GM12865 (cell line): ENCODE results near the gene SKIDA1.

Source experiments
- DNase-seq: peaks from one replicate; pipeline ENCODE4 v3.0.0; 2010; ENCODE audit warnings: low read depth
- H3K4me3 ChIP-seq: 2 replicates; pipeline ENCODE4 v1.5.1; 2011; ENCODE audit warnings: mild to moderate bottlenecking, low read depth, low read length, control low read depth
- TF ChIP-seq, protein P1 (sequence below): IDR thresholded peaks from 2 replicates; pipeline ENCODE4 v1.5.1; 2011; ENCODE audit warnings: low read length, control low read depth, low read depth, inconsistent platforms; ENCODE audit not compliant: insufficient read depth; ENCODE audit errors: missing control alignments

SKIDA1 gene

GRCh38 chr10:21510241-21511094, 15.0 kb downstream of the SKIDA1 start:
- TF ChIP-seq, protein P1, sequence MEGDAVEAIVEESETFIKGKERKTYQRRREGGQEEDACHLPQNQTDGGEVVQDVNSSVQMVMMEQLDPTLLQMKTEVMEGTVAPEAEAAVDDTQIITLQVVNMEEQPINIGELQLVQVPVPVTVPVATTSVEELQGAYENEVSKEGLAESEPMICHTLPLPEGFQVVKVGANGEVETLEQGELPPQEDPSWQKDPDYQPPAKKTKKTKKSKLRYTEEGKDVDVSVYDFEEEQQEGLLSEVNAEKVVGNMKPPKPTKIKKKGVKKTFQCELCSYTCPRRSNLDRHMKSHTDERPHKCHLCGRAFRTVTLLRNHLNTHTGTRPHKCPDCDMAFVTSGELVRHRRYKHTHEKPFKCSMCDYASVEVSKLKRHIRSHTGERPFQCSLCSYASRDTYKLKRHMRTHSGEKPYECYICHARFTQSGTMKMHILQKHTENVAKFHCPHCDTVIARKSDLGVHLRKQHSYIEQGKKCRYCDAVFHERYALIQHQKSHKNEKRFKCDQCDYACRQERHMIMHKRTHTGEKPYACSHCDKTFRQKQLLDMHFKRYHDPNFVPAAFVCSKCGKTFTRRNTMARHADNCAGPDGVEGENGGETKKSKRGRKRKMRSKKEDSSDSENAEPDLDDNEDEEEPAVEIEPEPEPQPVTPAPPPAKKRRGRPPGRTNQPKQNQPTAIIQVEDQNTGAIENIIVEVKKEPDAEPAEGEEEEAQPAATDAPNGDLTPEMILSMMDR, result no peak
- no peak for DNase-seq
- no peak overlapping the region for H3K4me3 ChIP-seq

- TF ChIP-seq, protein P1, result no peak
- no peak overlapping the region for H3K4me3 ChIP-seq
- DNase-seq, result no peak
Measured at GRCh38 chr10:21509341-21510240, 15.9 kb downstream of the SKIDA1 start.

- no peak for DNase-seq
Measured at GRCh38 chr10:21508706-21509331, 16.7 kb downstream of the SKIDA1 start.

DNA sequence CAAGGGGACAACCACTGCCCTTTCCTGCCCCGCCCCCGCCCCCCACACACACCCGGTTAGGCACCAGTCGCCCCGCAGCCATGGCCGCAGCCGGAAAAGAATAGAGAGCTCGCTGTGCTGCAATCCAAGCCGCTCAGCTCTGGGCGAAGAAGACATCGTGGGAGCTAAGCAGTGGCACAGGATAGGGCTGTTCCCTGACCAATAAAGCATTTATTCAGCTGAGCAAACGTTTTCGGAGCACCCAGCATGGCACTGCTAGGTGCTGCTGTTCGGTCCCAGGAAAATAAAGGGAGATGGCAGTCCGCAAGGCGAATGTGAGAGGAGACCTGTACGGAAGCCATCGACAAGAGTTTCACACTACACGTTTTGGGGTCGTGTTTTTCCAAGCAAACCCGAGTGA, 18.3 kb downstream of the SKIDA1 start:
- TF ChIP-seq, protein P1, result no peak
- DNase-seq, result no peak
- no peak overlapping the region for H3K4me3 ChIP-seq

More at GRCh38 chr10:21508706-21509331, 16.7 kb downstream of the SKIDA1 start:
- no peak overlapping the region for H3K4me3 ChIP-seq
- TF ChIP-seq, protein P1, result no peak

- TF ChIP-seq, protein P1, result no peak
- DNase-seq, result no peak
- no peak overlapping the region for H3K4me3 ChIP-seq
Measured at GRCh38 chr10:21506351-21506750, 19.1 kb downstream of the SKIDA1 start.

DNA sequence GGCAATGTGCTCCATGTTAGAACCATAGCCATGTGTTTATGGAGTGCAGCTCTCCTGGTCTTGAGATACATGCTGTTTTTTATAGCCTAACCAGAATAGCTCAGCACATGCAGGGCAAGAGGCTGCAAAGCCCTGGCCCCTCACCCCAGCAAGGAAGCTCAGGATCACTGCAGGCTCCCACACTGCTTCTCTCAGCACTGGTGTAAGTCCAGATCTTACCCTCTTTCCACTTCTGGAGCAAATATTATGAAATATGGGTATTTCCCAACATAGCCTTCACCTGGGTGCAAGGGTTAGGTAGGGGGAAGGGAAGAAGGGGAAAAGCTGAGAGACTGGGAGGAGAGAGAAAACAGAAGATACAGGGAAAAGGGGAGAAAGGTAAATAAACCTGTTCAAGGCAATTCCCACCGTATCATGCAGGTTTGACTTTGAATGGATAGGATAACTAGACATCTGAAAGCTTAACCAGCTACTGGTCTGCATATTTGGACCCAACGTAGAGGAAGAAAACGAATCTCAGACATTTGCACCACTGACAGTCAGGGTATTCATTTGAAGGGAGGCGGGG, 19.7 kb downstream of the SKIDA1 start:
- H3K4me3 ChIP-seq, result no peak overlapping the region
- DNase-seq, result no peak
- TF ChIP-seq, protein P1, result no peak
